GM12878 (cell line): ENCODE data around the gene SPRY1. TPM values are rescaled to one million over a fixed set of nuclear protein-coding genes. Genes with fewer than 3 reads are reported as not detected.

Source experiments
- ATAC-seq: fragments of 200-7000 bp; cut with Tn5 transposase; 3 replicates; pipeline ENCODE4 v1.9.1; 2020; ENCODE audit warnings: mild to moderate bottlenecking, moderate library complexity
- BruUV-seq: library from RNA; stranded (reverse); fragments of 400-500 nt; replicated peaks from 2 replicates; lab custom pipeline; 2021; lab: Mats Ljungman, UMichigan
- CTCF ChIA-PET: fragments of 300-600 bp; sonication (Branson Sonifier 250); formaldehyde crosslinking; extraction: SDS; loops from one replicate; lab custom pipeline; 2021; ENCODE audit warnings: inconsistent platforms; lab: Yijun Ruan, JAX
- POLR2A ChIA-PET: fragments of 350-600 bp; formaldehyde crosslinking; extraction: SDS; loops from one replicate; lab custom pipeline; 2021; ENCODE audit warnings: inconsistent platforms; lab: Charles Lee
- RAD21 ChIA-PET: fragments of 300-600 bp; sonication (Branson Sonifier 250); formaldehyde crosslinking; loops from one replicate; lab custom pipeline; 2023; ENCODE audit warnings: antibody characterized with exemption; ENCODE audit not compliant: unreplicated experiment; lab: Charles Lee
- SMC1A ChIA-PET: fragments of 300-600 bp; sonication (Branson Sonifier 250); formaldehyde crosslinking; loops from one replicate; lab custom pipeline; 2023; ENCODE audit not compliant: unreplicated experiment, uncharacterized antibody; lab: Charles Lee
- DNase-seq: peaks from one replicate; pipeline ENCODE4 v3.0.0-alpha.2; 2011; ENCODE audit warnings: low read depth, low spot score
- FAIRE-seq: peaks from 3 replicates; lab custom pipeline; 2011; peaks lifted over from hg19 to GRCh38; lab: Jason Lieb, UNC
- H2AFZ ChIP-seq: 2 replicates; pipeline ENCODE4 v1.6.0; 2011; ENCODE audit warnings: low read depth, low read length, control low read depth; ENCODE audit not compliant: control insufficient read depth
- H3K27ac ChIP-seq: 2 replicates; pipeline ENCODE4 v1.5.1; 2011; ENCODE audit warnings: control low read depth; ENCODE audit not compliant: control insufficient read depth, insufficient read depth
- H3K27me3 ChIP-seq, 2 experiments: replicated peaks in 1 of 2; 2 replicates each; pipeline versions ENCODE4 v1.6.0 to v1.6.1; 2011; ENCODE audit warnings: low read length in 1 of 2; ENCODE audit not compliant: control insufficient read depth in 2 of 2, insufficient read depth in 2 of 2
- H3K36me3 ChIP-seq, 2 experiments: 2 replicates each; pipeline ENCODE4 v1.5.1; 2011; ENCODE audit warnings: low read length in 1 of 2; ENCODE audit not compliant: control insufficient read depth in 2 of 2, insufficient read depth in 2 of 2
- H3K4me1 ChIP-seq: 2 replicates; pipeline ENCODE4 v1.6.1; 2011; ENCODE audit warnings: mild to moderate bottlenecking, low read length, moderate library complexity, mixed read lengths; ENCODE audit not compliant: control insufficient read depth, insufficient read depth
- H3K4me2 ChIP-seq: 2 replicates; pipeline ENCODE4 v1.6.0; 2011; ENCODE audit warnings: control low read depth; ENCODE audit not compliant: control insufficient read depth, insufficient read depth
- H3K4me3 ChIP-seq: fragments of 200-600 bp; sonication (generic); 2 replicates; pipeline ENCODE4 v1.5.1; 2016
- H3K79me2 ChIP-seq: 2 replicates; pipeline ENCODE4 v1.6.0; 2011; ENCODE audit warnings: low read length; ENCODE audit not compliant: control insufficient read depth, insufficient read depth
- H3K9ac ChIP-seq: 2 replicates; pipeline ENCODE4 v1.8.0; 2011; ENCODE audit warnings: low read length, control low read depth, mixed read lengths; ENCODE audit not compliant: control insufficient read depth, insufficient read depth
- H3K9me3 ChIP-seq: replicated peaks from 3 replicates; pipeline ENCODE4 v1.5.1; 2011; ENCODE audit warnings: mild to moderate bottlenecking, low read length; ENCODE audit not compliant: control insufficient read depth, insufficient read depth
- H4K20me1 ChIP-seq: 2 replicates; pipeline ENCODE4 v1.6.0; 2011; ENCODE audit not compliant: control insufficient read depth, insufficient read depth
- GATAD2B ChIP-seq: fragments of 450-650 bp; conservative IDR thresholded peaks from 2 replicates; pipeline ENCODE4 v1.6.1; 2017; ENCODE audit warnings: low read depth, mild to moderate bottlenecking, moderate library complexity
- POU2F2 ChIP-seq: IDR thresholded peaks from 3 replicates; pipeline ENCODE4 v1.6.1; 2011; ENCODE audit warnings: low read depth, mild to moderate bottlenecking, low read length, borderline replicate concordance
- RUNX3 ChIP-seq: IDR thresholded peaks from 2 replicates; pipeline ENCODE4 v1.6.1; 2012; ENCODE audit warnings: low read length, inconsistent platforms
- WGBS: methylation state at CpG from one replicate; pipeline ENCODE4 v1.1.6; 2016; ENCODE audit warnings: low lambda C conversion rate; ENCODE audit not compliant: insufficient replicate concordance, insufficient coverage; ENCODE audit errors: missing lambda C conversion rate; 5-methylcytosine and 5-hydroxymethylcytosine counted together
- in situ Hi-C: fragments of 300-500 bp; cut with MboI; formaldehyde crosslinking; loops from 9 replicates; pipeline ENCODE4 v1.14.3; 2018; ENCODE audit warnings: mixed read lengths
- intact Hi-C: fragments of 100-400 bp; cut with micrococcal nuclease; formaldehyde crosslinking; loops from one replicate; pipeline ENCODE4 v1.14.2; 2022; ENCODE audit not compliant: unreplicated experiment
- polyA plus RNA-seq, 11 experiments: library from polyadenylated mRNA; depleted of rRNA in 4 of 11; unstranded in 6 of 11; stranded (reverse) in 5 of 11; fragments of >200 nt; fragmentation: Nextera tagmentation in 4 of 11; fragmentation: Illumina TruSeq in 1 of 11; extraction: Ambion mirVana in 4 of 11; extraction: Trizol in 1 of 11; gene quantifications; 1 replicate in 1 of 11; 2 replicates in 10 of 11; pipeline versions ENCODE4 v1.2.1 to v1.2.3, GENCODE V29; 2011 to 2016; ENCODE audit warnings: inconsistent platforms in 2 of 11, missing spikeins in 2 of 11, low read depth in 1 of 11
- total RNA-seq, 4 experiments: library from RNA; depleted of rRNA in 3 of 4; stranded (reverse); fragments of >200 nt in 3 of 4; fragmentation: Illumina TruSeq in 1 of 4; extraction: Trizol in 1 of 4; gene quantifications; 2 replicates each; pipeline versions ENCODE4 v1.2.1 to v1.2.3, GENCODE V29; 2013 to 2021

The SPRY1 gene
- total and polyA plus RNA-seq, 10 of the 15 experiments (the other 5 are each of a cell fraction or from before 2014, with no cell fraction given): 0.05 to 5.7 (median 0.23) TPM; not detected in 2

GRCh38 chr4:123399627-123400358 is 3.2 kb downstream of the SPRY1 start:
- WGBS: 9% methylated on average over 22 of the region's 22 CpGs
- POLR2A ChIA-PET: interaction anchor here (0.5 to 3.4 kb wide), 4 partner anchors 11 to 61 kb away, joined by 3 to 21 read pairs (median 6); no protein-coding TSS in a partner anchor
- Histone ChIP-seq H3K27me3 (peaks cover 6 to 11% of the 10 kb centered on the region in 2 experiments; a peak in 3 of 4 replicates), H3K4me1 (peaks cover 7% of the 10 kb centered on the region; the same call in 1 of the 2 replicates), H3K27ac (no peak overlapping the region), H3K9me3 (no peaks in the 10 kb centered on the region; the same call in 2 of the 3 replicates), H3K79me2 (no peaks in the 10 kb centered on the region), H3K4me2 (peak overlapping the region; percentile 98), H3K36me3 (no peaks in the 10 kb centered on the region), H4K20me1 (no peaks in the 10 kb centered on the region), H2AFZ (peak overlapping the region; percentile 81), H3K9ac (peak overlapping the region; percentile 31; the same call in 1 of the 2 replicates), H3K4me3 (peak overlapping the region; percentile 63)
- in situ Hi-C loops: no loop called here
- TF ChIP-seq RUNX3 (peak; percentile 21; the same call in 1 of the 2 replicates), POU2F2 (peak; percentile 63; the same call in 1 of the 3 replicates), GATAD2B (no peak)
- CTCF ChIA-PET: interaction anchor here (0.6 to 15.6 kb wide), 23 partner anchors 9 to 297 kb away, joined by 3 to 122 read pairs (median 4); no protein-coding TSS in a partner anchor
- DNase-seq: no peak
- ATAC-seq: no peak
- SMC1A ChIA-PET: interaction anchor here (0.7 to 9.9 kb wide), 28 partner anchors 9 to 260 kb away, joined by 3 to 74 read pairs (median 4); no protein-coding TSS in a partner anchor
- intact Hi-C loops: loop anchor here (2.0 to 10.0 kb wide), 5 partner anchors 45 to 925 kb away; no protein-coding TSS in a partner anchor
- FAIRE-seq: no peak
- BruUV-seq: no TSS peak
- RAD21 ChIA-PET: interaction anchor here (0.5 to 7.8 kb wide), 22 partner anchors 10 to 294 kb away, joined by 3 to 66 read pairs (median 4); no protein-coding TSS in a partner anchor
